SKM-1 treated with dmso at 0.1 percent for 144 hours (cell line): ENCODE measurements around the gene CHRM3.
"Not testable (repeated sequence)": the region's sequence is repeated elsewhere in the genome, so short reads cannot be mapped to it uniquely, and the experiment has no call there.

Experiments
- DNase-seq: peaks from one replicate; lab custom pipeline; 2025; ENCODE audit not compliant: unreplicated experiment; lab: John Stamatoyannopoulos, UW

Gene CHRM3

GRCh38 chr1:239386453-239387303 is at the start of gene CHRM3:
CHRM3 (plus strand) TSS chr1:239386568; CDS start chr1:239907452, 520,884 bp downstream.
- peak; percentile 96 for DNase-seq

- DNase-seq, result no peak
Measured at GRCh38 chr1:239337799-239338430, 48.5 kb upstream of the CHRM3 start.

GRCh38 chr1:239347776-239348175 is 38.6 kb upstream of the CHRM3 start:
- DNase-seq, result no peak

- no peak for DNase-seq
Measured at GRCh38 chr1:239348635-239349353, 37.6 kb upstream of the CHRM3 start.

GRCh38 chr1:239349699-239350098 is 36.7 kb upstream of the CHRM3 start:
- DNase-seq, result no peak

- DNase-seq, result no peak
Measured at GRCh38 chr1:239353536-239353935, 32.8 kb upstream of the CHRM3 start.

- DNase-seq, result no peak
Measured at GRCh38 chr1:239354231-239354630, 32.1 kb upstream of the CHRM3 start.

- DNase-seq, result no peak
Measured at GRCh38 chr1:239357867-239358266, 28.5 kb upstream of the CHRM3 start.

GRCh38 chr1:239361403-239361802 is 25.0 kb upstream of the CHRM3 start:
- DNase-seq, result no peak

GRCh38 chr1:239363930-239364329 is 22.4 kb upstream of the CHRM3 start:
- peak; percentile 97 for DNase-seq

- peak; percentile 89 for DNase-seq
Measured at GRCh38 chr1:239367196-239367810, 19.1 kb upstream of the CHRM3 start.

GRCh38 chr1:239368436-239369109 is 17.8 kb upstream of the CHRM3 start:
- DNase-seq, result peak; percentile 34

GRCh38 chr1:239370869-239371268 is 15.5 kb upstream of the CHRM3 start:
- not testable (repeated sequence) for DNase-seq

GRCh38 chr1:239382666-239383065 is 3.7 kb upstream of the CHRM3 start:
- no peak for DNase-seq

GRCh38 chr1:239383714-239384113 is 2.7 kb upstream of the CHRM3 start:
- DNase-seq, result no peak

- DNase-seq, result no peak
Measured at GRCh38 chr1:239387304-239388158, 1.2 kb downstream of the CHRM3 start.

GRCh38 chr1:239388159-239388485 is 1.8 kb downstream of the CHRM3 start:
- DNase-seq, result no peak

- DNase-seq, result no peak
Measured at GRCh38 chr1:239388578-239388977, 2.2 kb downstream of the CHRM3 start.

GRCh38 chr1:239389703-239390102 is 3.3 kb downstream of the CHRM3 start:
- no peak for DNase-seq

GRCh38 chr1:239392271-239392670 is 5.9 kb downstream of the CHRM3 start:
- DNase-seq, result no peak
